HG02973 (cell line): Measurements from ENCODE around the gene CHST2.
"Not testable (repeated sequence)": the region's sequence is repeated elsewhere in the genome, so short reads cannot be mapped to it uniquely, and the experiment has no call there.

Experiments used
- ATAC-seq: cut with Tn5 transposase; IDR thresholded peaks from one replicate; pipeline ENCODE4 v1.9.1; 2021; ENCODE audit warnings: moderate library complexity; ENCODE audit not compliant: unreplicated experiment

The CHST2 gene

GRCh38 chr3:143119009-143119914 lies at the start of gene CHST2:
Gene CHST2, plus strand, starts transcription at chr3:143119771. Its CDS starts 1,046 bp downstream, at chr3:143120817.
- peak; percentile 68 for ATAC-seq

- no peak for ATAC-seq
Measured at GRCh38 chr3:143070977-143071551, 48.5 kb upstream of the CHST2 start.

GRCh38 chr3:143071776-143072175 lies 47.8 kb upstream of the CHST2 start:
- no peak for ATAC-seq

GRCh38 chr3:143072298-143073020 lies 47.1 kb upstream of the CHST2 start:
- ATAC-seq: not testable (repeated sequence)

GRCh38 chr3:143073541-143073940 lies 46.0 kb upstream of the CHST2 start:
- not testable (repeated sequence) for ATAC-seq

GRCh38 chr3:143073983-143074382 lies 45.6 kb upstream of the CHST2 start:
- ATAC-seq: not testable (repeated sequence)

- no peak for ATAC-seq
Measured at GRCh38 chr3:143078883-143079282, 40.7 kb upstream of the CHST2 start.

GRCh38 chr3:143080196-143080595 lies 39.4 kb upstream of the CHST2 start:
- no peak for ATAC-seq

GRCh38 chr3:143081365-143081764 lies 38.2 kb upstream of the CHST2 start:
- ATAC-seq: no peak

- peak; percentile 86 for ATAC-seq
Measured at GRCh38 chr3:143081844-143082778, 37.5 kb upstream of the CHST2 start.

- no peak for ATAC-seq
Measured at GRCh38 chr3:143083781-143084180, 35.8 kb upstream of the CHST2 start.

- ATAC-seq: peak; percentile 38
Measured at GRCh38 chr3:143084856-143085731, 34.5 kb upstream of the CHST2 start.

- no peak for ATAC-seq
Measured at GRCh38 chr3:143088835-143089234, 30.7 kb upstream of the CHST2 start.

- no peak for ATAC-seq
Measured at GRCh38 chr3:143089965-143090364, 29.6 kb upstream of the CHST2 start.

- no peak for ATAC-seq
Measured at GRCh38 chr3:143090486-143090885, 29.1 kb upstream of the CHST2 start.

GRCh38 chr3:143090976-143091837 lies 28.4 kb upstream of the CHST2 start:
- no peak for ATAC-seq

GRCh38 chr3:143092191-143092590 lies 27.4 kb upstream of the CHST2 start:
- no peak for ATAC-seq

- no peak for ATAC-seq
Measured at GRCh38 chr3:143095813-143096212, 23.8 kb upstream of the CHST2 start.
